GM19238 (cell line): ENCODE measurements around the gene MIEN1.
"Not testable (repeated sequence)": the region's sequence is repeated elsewhere in the genome, so short reads cannot be mapped to it uniquely, and the experiment has no call there.

Source experiments
- DNase-seq: peaks from one replicate; pipeline ENCODE4 v3.0.0; 2011; ENCODE audit warnings: low spot score; ENCODE audit not compliant: insufficient read length

Gene MIEN1, protein sequence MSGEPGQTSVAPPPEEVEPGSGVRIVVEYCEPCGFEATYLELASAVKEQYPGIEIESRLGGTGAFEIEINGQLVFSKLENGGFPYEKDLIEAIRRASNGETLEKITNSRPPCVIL

DNA sequence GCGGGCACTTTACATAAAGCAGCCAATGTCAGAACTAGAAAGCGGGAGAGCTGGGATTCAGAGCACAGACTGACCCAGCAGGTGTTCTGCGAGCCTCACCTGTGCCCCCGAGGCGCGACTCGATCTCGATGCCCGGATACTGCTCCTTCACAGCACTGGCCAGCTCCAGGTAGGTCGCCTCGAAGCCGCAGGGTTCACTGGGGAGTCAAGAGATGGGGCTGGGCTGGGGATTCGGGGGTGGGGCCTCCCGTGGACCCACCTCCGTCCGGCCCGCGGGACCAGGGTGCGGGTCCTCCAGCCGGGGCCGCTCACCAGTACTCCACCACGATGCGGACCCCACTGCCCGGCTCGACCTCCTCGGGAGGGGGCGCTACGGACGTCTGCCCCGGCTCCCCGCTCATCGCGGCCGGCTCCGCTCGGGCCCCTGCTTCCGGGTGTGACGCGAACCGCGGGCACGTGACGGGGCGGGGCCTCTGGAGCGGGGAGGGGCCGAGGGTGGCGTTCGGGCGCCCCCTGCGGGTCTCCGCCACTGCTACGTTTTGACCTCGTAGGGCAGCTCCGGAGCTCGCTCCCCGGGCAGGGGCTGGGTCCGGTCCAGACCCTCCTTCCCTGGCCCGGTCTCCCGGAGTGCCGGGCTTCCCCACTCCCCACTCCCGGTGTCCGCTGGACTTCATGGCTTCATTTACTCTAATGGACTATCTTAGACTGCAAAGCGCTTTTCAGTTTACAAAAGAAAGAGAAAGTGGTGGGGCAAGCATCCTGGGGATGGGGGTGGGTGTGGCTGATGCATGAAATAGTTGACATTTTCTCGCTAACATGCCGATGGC, at the start of gene MIEN1:
Gene MIEN1 (minus strand): TSS at position 438 of the 827 bp plus-strand sequence. CDS start 37 bp downstream, at position 401.
- DNase-seq, result peak; percentile 97

- DNase-seq, result no peak
Observed at GRCh38 chr17:39777534-39778365, 47.4 kb upstream of the MIEN1 start.

GRCh38 chr17:39776252-39776651, 45.9 kb upstream of the MIEN1 start:
- DNase-seq, result no peak

- no peak for DNase-seq
Observed at GRCh38 chr17:39775031-39775430, 44.7 kb upstream of the MIEN1 start.

DNA sequence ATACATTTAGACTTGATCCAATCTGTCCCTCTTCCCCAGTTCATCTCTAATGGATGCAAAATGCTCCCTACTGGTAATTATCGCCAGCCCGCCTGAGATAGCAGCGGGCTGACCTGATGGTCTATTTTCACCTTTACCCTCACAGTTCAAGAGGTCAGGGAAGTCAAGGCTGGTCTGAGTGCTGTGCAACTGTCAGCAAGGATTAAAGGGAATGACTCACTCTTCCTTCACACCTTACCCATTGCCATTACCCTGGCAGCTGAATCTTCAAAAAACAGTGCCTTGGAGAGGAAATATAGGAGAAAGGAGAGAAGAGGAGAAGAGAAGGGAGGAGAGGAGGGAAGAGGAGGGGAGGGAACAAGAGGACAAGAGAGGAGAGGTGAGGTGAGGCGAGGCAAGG, 43.7 kb upstream of the MIEN1 start:
- DNase-seq, result no peak

DNA sequence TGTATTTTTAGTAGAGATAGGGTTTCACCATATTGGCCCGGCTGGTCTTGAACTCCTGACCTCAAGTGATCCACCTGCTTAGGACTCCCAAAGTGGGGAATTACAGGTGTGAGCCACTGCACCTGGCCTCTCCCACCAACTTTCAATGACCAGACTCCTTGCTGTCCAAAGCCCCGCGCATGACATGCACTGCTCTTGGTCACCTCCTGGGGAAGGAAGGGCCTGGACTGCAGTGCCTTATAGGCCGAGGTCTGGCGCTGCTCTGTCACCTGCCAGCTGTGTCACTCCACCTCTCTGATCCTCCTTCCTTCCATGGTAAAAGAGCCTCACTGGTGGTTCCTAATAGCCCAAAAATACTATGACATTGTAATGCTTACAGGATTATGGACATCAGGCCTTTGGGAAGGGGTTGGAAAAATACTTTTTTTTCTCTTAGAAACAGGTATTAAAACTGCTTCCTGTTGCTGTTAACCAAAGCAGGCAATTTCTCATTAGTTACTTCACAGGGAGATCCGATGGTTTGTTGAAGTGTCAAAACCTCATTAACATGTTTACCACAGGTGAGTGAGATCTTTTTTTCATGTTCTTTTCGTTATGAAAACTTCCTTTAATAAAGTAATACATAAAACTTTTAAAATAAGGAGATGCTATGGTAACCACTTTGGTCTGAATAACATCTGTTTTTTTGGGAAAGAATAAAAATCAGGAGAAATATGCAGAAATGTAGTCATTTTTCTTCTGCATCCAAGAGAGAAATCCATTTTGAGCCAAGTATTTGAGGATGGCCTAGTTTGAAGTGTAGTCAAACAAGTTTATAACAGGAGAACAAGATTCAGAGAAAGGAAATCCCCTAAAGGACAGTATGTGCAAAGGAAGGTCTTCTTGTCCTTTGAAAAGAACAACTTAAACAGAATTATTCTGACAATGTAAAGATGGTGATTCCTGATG, 42.9 kb upstream of the MIEN1 start:
- no peak for DNase-seq

DNA sequence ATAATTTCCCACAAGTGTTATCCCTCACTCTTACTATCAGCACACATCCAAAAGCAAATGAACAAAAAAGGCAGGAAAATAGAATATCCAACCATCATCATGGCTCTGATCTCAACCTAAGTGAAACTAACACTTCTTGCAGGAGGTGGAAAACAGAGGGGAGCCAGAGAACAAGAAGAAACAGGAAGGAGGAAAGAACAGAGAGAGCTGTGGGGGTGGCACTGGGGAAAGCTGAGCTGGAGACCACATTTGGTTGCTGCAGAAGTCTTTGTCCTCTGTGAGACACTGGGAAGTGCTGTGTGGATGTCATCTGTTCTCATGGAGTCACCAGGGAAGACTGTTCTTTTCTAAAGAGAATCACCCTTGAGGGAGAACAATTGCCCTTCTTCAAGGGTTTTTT, 42.1 kb upstream of the MIEN1 start:
- DNase-seq, result no peak

- DNase-seq, result no peak
Observed at GRCh38 chr17:39769974-39770587, 39.7 kb upstream of the MIEN1 start.

DNA sequence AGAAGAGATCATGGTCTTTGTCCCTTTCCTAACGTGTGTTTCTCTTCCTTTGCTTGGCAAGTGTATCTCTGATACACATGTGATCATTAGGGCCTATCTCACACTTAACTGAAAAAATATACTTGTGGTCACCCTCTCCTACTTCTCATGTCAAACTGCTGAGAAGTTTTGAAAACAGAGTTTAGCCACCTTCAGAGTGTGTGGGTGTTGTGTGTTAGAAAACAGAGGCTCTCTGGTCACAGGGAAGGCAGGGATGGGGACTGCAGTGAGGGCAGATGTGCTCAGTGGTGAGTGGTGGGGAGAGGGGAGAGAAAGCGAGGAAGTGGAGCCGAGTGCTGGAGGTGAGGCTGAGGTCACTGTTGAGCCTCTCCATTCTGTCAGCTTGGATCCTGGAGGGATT, 36.8 kb upstream of the MIEN1 start:
- no peak for DNase-seq

- no peak for DNase-seq
Observed at GRCh38 chr17:39765766-39766165, 35.4 kb upstream of the MIEN1 start.

GRCh38 chr17:39765175-39765574, 34.8 kb upstream of the MIEN1 start:
- DNase-seq, result no peak

- DNase-seq, result not testable (repeated sequence)
Observed at GRCh38 chr17:39764171-39764570, 33.8 kb upstream of the MIEN1 start.

- DNase-seq, result no peak
Observed at GRCh38 chr17:39763051-39763820, 32.9 kb upstream of the MIEN1 start.

GRCh38 chr17:39761861-39762496, 31.6 kb upstream of the MIEN1 start:
- no peak for DNase-seq

DNA sequence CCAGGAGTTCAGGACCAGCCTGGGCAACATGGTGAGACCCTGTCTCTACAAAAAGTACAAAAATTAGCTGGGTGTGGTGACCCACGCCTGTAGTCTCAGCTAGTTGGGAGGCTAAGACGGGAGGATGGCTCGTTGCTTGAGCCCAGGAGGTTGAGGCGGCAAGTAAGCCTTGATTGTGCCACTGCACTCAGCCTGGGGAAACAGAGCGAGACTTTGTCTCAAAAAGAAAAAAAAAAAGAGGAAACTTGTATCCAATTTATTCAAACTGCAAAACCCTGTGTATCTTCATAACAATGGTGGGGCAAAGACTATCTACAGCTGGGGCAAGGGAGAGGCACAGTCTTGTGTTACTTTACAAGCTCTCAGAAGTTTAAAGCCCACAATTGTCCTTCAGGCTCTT, 28.9 kb upstream of the MIEN1 start:
- DNase-seq, result no peak

GRCh38 chr17:39757931-39758873, 27.9 kb upstream of the MIEN1 start:
- DNase-seq, result no peak

DNA sequence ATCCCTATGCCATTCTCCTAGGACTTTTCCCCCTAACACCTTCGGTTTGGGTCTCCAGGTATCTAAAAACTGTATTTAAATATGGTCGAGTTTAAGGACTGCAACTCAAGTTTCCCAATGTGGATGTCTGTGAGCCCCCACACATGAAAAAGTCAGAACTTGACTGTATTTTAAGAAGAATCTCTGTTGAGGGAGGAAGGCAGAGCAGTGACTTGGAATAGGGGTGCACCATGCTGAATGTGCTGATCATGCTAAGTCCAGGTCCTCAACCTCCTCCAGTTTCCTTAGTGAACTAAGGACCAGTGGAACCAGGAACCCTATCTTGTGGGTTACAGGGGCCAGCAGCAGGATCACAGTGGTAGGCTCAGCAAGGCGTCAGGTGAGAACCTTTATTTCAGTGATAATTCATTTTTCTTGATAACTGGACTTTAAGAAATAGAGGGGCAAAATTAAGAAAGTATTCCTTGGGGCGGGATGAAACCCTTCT, 26.9 kb upstream of the MIEN1 start:
- no peak for DNase-seq
